22Rv1 (cell line): Measurements from ENCODE around the gene SNX6.
A peak's percentile ranks its signal among the peaks of the same experiment; 100 is the strongest.
"Not testable (repeated sequence)": the region's sequence is repeated elsewhere in the genome, so short reads cannot be mapped to it uniquely, and the experiment has no call there.

Source experiments
- H3K27ac ChIP-seq: fragments of 450-650 bp; 2 replicates; pipeline ENCODE4 v1.5.1; 2017
- CTCF ChIP-seq: fragments of 450-650 bp; IDR thresholded peaks from 2 replicates; pipeline ENCODE4 v1.5.1; 2017; ENCODE audit warnings: mild to moderate bottlenecking
- ZFX ChIP-seq: fragments of 450-650 bp; IDR thresholded peaks from 2 replicates; pipeline ENCODE4 v1.6.1; 2017; ENCODE audit warnings: antibody characterized with exemption, borderline replicate concordance

SNX6 gene

GRCh38 chr14:34562776-34563150 is 67.2 kb downstream of the SNX6 start:
- peak overlapping the region; percentile 17; the same call in 1 of the 2 replicates for H3K27ac ChIP-seq
- TF ChIP-seq CTCF, result no peak
- no peak for TF ChIP-seq ZFX

- peak overlapping the region; percentile 17; the same call in 1 of the 2 replicates for H3K27ac ChIP-seq
These were observed 67.7 kb downstream of the SNX6 start for GRCh38 chr14:34562037-34562775.

- H3K27ac ChIP-seq, result not testable (repeated sequence)
These were observed 73.5 kb downstream of the SNX6 start for GRCh38 chr14:34556498-34556829.

- peak overlapping the region; percentile 86 for H3K27ac ChIP-seq
These were observed 74.1 kb downstream of the SNX6 start for GRCh38 chr14:34555583-34556497.

GRCh38 chr14:34554540-34555250 is 75.3 kb downstream of the SNX6 start:
- TF ChIP-seq ZFX (no peak), CTCF (no peak)
- H3K27ac ChIP-seq, result peak overlapping the region; percentile 86

GRCh38 chr14:34549276-34549966 is 80.5 kb downstream of the SNX6 start:
- H3K27ac ChIP-seq, result peak overlapping the region; percentile 81

- TF ChIP-seq CTCF (no peak), ZFX (no peak)
- peak overlapping the region; percentile 81 for H3K27ac ChIP-seq
These were observed 81.4 kb downstream of the SNX6 start for GRCh38 chr14:34548472-34548981.

GRCh38 chr14:34547136-34547520 is 82.8 kb downstream of the SNX6 start:
- peak overlapping the region; percentile 81 for H3K27ac ChIP-seq

- not testable (repeated sequence) for H3K27ac ChIP-seq
These were observed 83.4 kb downstream of the SNX6 start for GRCh38 chr14:34546272-34547135.

- peak overlapping the region; percentile 73 for H3K27ac ChIP-seq
These were observed 89.5 kb downstream of the SNX6 start for GRCh38 chr14:34540181-34541059.
